SK-N-SH (cell line): ENCODE data around the gene MADD. TPM values are rescaled to one million over a fixed set of nuclear protein-coding genes. Genes with fewer than 3 reads are reported as not detected.
"Not testable (repeated sequence)": the region's sequence is repeated elsewhere in the genome, so short reads cannot be mapped to it uniquely, and the experiment has no call there.

Experiments used
- CTCF ChIA-PET: fragments of 300-600, 350-600 bp; formaldehyde crosslinking; extraction: SDS; loops from one replicate; lab custom pipeline; 2021; lab: Yijun Ruan, JAX
- POLR2A ChIA-PET: fragments of 350-600 bp; sonication (Branson Sonifier 250); formaldehyde crosslinking; extraction: SDS; loops from one replicate; lab custom pipeline; 2020; ENCODE audit warnings: antibody characterized with exemption, inconsistent platforms; lab: Yijun Ruan, JAX
- DNase-seq: peaks from one replicate; pipeline ENCODE4 v3.0.0; 2012
- H2AFZ ChIP-seq: fragments of 200-600 bp; sonication (generic); 2 replicates; pipeline ENCODE4 v1.8.1; 2016; ENCODE audit warnings: antibody characterized with exemption, mild to moderate bottlenecking, low read depth
- H3F3A ChIP-seq: fragments of 200-600 bp; sonication (generic); replicated peaks from 2 replicates; pipeline ENCODE3; 2016; ENCODE audit warnings: antibody characterized with exemption, mild to moderate bottlenecking; ENCODE audit not compliant: insufficient read depth
- H3K27ac ChIP-seq, 2 experiments: fragments of 200-500 bp in 1 of 2; fragments of 200-600 bp in 1 of 2; sonication (Bioruptor generic) in 1 of 2; sonication (generic), shearing (Covaris generic) in 1 of 2; 2 replicates each; pipeline versions ENCODE4 v1.5.1 to v1.6.1; 2014 to 2016; ENCODE audit warnings: low read depth in 2 of 2, inconsistent platforms in 1 of 2, low read length in 1 of 2, mild to moderate bottlenecking in 1 of 2, mixed read lengths in 1 of 2
- H3K27me3 ChIP-seq: fragments of 200-600 bp; sonication (generic), shearing (Covaris generic); 2 replicates; pipeline ENCODE4 v1.6.1; 2016; ENCODE audit warnings: mixed run types; ENCODE audit not compliant: insufficient read depth
- H3K36me3 ChIP-seq, 2 experiments: fragments of 200-500 bp in 1 of 2; fragments of 200-600 bp in 1 of 2; sonication (Bioruptor generic) in 1 of 2; sonication (generic) in 1 of 2; replicated peaks in 1 of 2; 2 replicates each; pipeline versions ENCODE3 to v1.5.1; 2014 to 2016; ENCODE audit warnings: low read length in 1 of 2, mild to moderate bottlenecking in 1 of 2; ENCODE audit not compliant: insufficient read depth in 2 of 2, control insufficient read depth in 1 of 2
- H3K4me1 ChIP-seq, 2 experiments: fragments of 200-500 bp in 1 of 2; fragments of 200-600 bp in 1 of 2; sonication (Bioruptor generic) in 1 of 2; sonication (generic), shearing (Covaris generic) in 1 of 2; 2 replicates each; pipeline versions ENCODE4 v1.5.1 to v1.6.1; 2014 to 2016; ENCODE audit warnings: low read depth in 1 of 2, low read length in 1 of 2, mixed run types in 1 of 2; ENCODE audit not compliant: insufficient read depth in 2 of 2, control insufficient read depth in 1 of 2
- H3K4me2 ChIP-seq: fragments of 200-600 bp; sonication (generic), shearing (Covaris generic); 2 replicates; pipeline ENCODE4 v1.6.1; 2017; ENCODE audit warnings: mixed run types
- H3K4me3 ChIP-seq, 2 experiments: fragments of 200-500 bp in 1 of 2; fragments of 200-600 bp in 1 of 2; sonication (Bioruptor generic) in 1 of 2; sonication (generic), shearing (Covaris generic) in 1 of 2; 2 replicates each; pipeline versions ENCODE4 v1.5.1 to v1.8.1; 2014 to 2016; ENCODE audit warnings: low read depth in 2 of 2, inconsistent platforms in 1 of 2, low read length in 1 of 2, mild to moderate bottlenecking in 1 of 2, mixed read lengths in 1 of 2, moderate library complexity in 1 of 2
- H3K79me2 ChIP-seq: fragments of 200-600 bp; sonication (generic); 2 replicates; pipeline ENCODE4 v1.8.1; 2017; ENCODE audit warnings: mild to moderate bottlenecking; ENCODE audit not compliant: insufficient read depth
- H3K9ac ChIP-seq: fragments of 200-600 bp; sonication (generic); 2 replicates; pipeline ENCODE4 v1.6.1; 2017; ENCODE audit warnings: mixed run types
- H3K9me2 ChIP-seq: fragments of 200-600 bp; sonication (generic); 2 replicates; pipeline ENCODE4 v1.6.1; 2017; ENCODE audit warnings: mixed run types
- H3K9me3 ChIP-seq: fragments of 200-600 bp; sonication (generic); 2 replicates; pipeline ENCODE4 v1.6.1; 2017; ENCODE audit warnings: mixed run types, mild to moderate bottlenecking, moderate library complexity
- H4K20me1 ChIP-seq: fragments of 200-600 bp; sonication (generic); 2 replicates; pipeline ENCODE4 v1.6.1; 2017; ENCODE audit warnings: mild to moderate bottlenecking, mixed run types; ENCODE audit not compliant: insufficient read depth
- FOXM1 ChIP-seq: IDR thresholded peaks from 2 replicates; pipeline ENCODE4 v1.4.0; 2012; ENCODE audit warnings: low read depth, mild to moderate bottlenecking
- NFIC ChIP-seq: IDR thresholded peaks from 2 replicates; pipeline ENCODE4 v1.4.0; 2012; ENCODE audit warnings: borderline replicate concordance
- RFX5 ChIP-seq: IDR thresholded peaks from 2 replicates; pipeline ENCODE4 v1.6.1; 2012; ENCODE audit warnings: mild to moderate bottlenecking, improper control_type of control experiment, low read length
- RXRA ChIP-seq: IDR thresholded peaks from 2 replicates; pipeline ENCODE4 v1.4.0; 2012; ENCODE audit warnings: low read depth, mild to moderate bottlenecking, borderline replicate concordance
- WGBS: methylation state at CpG from one replicate; pipeline ENCODE4 v1.1.6; 2017; ENCODE audit warnings: low lambda C conversion rate; 5-methylcytosine and 5-hydroxymethylcytosine counted together
- polyA plus RNA-seq, 3 experiments: library from polyadenylated mRNA; depleted of rRNA; stranded (reverse); fragments of >200 nt; gene quantifications; 2 replicates each; pipeline ENCODE4 v1.2.3, GENCODE V29; 2012

Gene MADD
- polyA plus RNA-seq, 1 of the 3 experiments (the other 2 are of a cell fraction) = 16.4 TPM

DNA sequence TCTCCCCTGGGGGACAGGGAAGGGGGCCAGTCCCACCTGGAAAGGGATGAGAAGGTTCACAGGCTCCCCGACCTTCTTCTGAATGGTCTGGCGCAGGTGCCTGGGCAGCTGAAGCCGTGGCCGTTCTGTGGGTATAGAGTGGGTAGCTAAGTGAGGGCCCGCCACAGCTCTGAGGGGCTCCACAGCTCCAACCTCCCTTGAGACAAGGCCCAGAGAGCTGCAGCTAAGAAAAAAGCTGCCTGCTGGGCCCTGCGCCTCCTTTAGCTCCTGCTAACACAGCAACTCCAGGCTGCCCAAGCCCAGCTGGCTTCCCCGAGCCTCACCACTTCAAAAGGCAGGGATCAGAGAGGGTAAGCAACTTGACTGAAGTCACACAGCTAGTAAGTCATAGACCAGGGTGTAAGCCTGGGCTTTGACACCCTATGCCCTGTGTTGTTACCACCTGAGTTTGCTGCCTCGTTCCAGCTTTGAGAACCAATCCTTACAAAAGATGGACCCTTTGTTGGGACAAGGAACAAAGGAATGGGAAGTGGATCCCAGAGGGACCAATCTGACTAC is 64.0 kb downstream of the MADD start:
- Histone ChIP-seq H2AFZ (no peak overlapping the region), H3K27me3 (no peaks in the 10 kb centered on the region), H3K79me2 (no peaks in the 10 kb centered on the region), H3K9me3 (no peaks in the 10 kb centered on the region), H4K20me1 (no peaks in the 10 kb centered on the region), H3K9me2 (no peaks in the 10 kb centered on the region), H3K27ac (no peak overlapping the region), H3K4me3 (no peak overlapping the region), H3K4me2 (no peak overlapping the region), H3K9ac (no peak overlapping the region), H3K4me1 (no peaks in the 10 kb centered on the region), H3F3A (no peaks in the 10 kb centered on the region), H3K36me3 (peaks cover 0 to 3% of the 10 kb centered on the region in 2 experiments)
- no peak for DNase-seq
- TF ChIP-seq FOXM1 = no peak
- TF ChIP-seq NFIC = no peak
- WGBS = 50% methylated on average over 1 of the region's 8 CpGs
- POLR2A ChIA-PET = no interaction called here
- CTCF ChIA-PET = interaction anchor here (0.9 to 1.1 kb wide), 3 partner anchors 19 to 21 kb away, joined by 3 read pairs; no protein-coding TSS in a partner anchor

DNA sequence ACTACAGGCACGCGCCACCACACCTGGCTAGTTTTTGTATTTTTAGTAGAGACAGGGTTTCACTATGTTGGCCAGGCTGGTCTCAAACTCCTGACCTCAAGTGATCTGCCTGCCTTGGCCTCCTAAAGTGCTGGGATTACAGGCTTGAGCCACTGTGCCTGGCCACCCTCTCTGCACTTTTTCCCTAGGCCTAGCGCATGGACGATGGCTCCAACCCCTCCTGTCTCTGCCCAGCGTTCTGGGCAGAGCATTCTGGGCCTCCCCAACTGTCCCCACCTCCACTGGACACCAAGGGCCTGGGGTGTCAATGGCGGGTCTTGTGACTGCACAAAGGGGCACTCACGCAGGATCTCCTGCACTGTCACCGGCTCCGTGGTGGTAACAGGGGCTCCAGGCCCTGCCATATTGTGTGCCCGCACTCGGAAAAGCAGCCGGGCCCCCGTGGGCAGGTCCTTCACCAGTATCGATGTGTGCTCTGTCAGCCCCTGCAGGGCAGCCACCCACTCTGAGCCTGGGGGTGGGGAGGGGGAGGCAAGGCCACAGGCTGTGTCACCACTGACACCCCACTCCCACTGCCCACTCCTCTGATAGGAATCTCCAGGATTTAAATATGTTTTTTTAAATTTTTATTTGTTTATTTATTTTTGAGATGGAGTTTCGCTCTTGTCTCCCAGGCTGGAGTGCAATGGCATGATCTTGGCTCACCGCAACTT is 64.9 kb downstream of the MADD start:
- H3K9me2 ChIP-seq, H3K27me3 ChIP-seq, H3K36me3 ChIP-seq, H3K4me3 ChIP-seq, H3K4me2 ChIP-seq, H3F3A ChIP-seq, H2AFZ ChIP-seq, H3K9ac ChIP-seq, H3K79me2 ChIP-seq, H4K20me1 ChIP-seq, H3K9me3 ChIP-seq, DNase-seq, H3K27ac ChIP-seq, POLR2A ChIA-PET, H3K4me1 ChIP-seq: not testable (repeated sequence)
- over 99% methylated on average over 8 of the region's 16 CpGs for WGBS
- CTCF ChIA-PET = interaction anchor here (1.0 to 1.5 kb wide), 3 partner anchors 20 to 76 kb away, joined by 3 to 4 read pairs (median 3); no protein-coding TSS in a partner anchor

DNA sequence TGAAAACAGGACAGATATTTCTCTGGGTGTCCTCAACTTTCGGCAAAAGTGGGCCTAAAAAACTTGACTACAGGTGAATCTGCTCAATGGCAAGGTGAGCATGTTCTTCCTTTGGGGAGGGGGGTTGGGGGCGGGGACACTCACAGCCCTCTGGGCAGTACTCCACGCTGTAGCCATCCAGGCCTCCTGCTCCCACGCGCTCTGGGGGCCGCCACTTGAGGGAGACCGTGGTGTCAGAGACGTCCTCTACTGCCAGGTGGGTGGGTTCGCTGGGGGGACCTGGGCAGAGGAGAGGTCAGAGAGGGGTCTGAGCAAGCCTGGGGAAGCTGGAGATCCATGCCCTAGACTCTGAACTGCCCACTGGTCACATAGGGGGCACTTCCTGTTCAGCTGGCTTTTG is 65.8 kb downstream of the MADD start:
- no peaks in the 10 kb centered on the region for H3K9me2 ChIP-seq
- no peak overlapping the region for H3K4me3 ChIP-seq
- no peak for DNase-seq
- no peaks in the 10 kb centered on the region for H3K36me3 ChIP-seq
- no peak overlapping the region for H3K27ac ChIP-seq
- no peak overlapping the region for H3K9ac ChIP-seq
- H3K27me3 ChIP-seq = no peaks in the 10 kb centered on the region
- H4K20me1 ChIP-seq = no peaks in the 10 kb centered on the region
- POLR2A ChIA-PET = no interaction called here
- H3K4me1 ChIP-seq = no peaks in the 10 kb centered on the region
- TF ChIP-seq RXRA (no peak), RFX5 (no peak)
- H3K79me2 ChIP-seq = no peaks in the 10 kb centered on the region
- WGBS = 89% methylated on average over 3 of the region's 9 CpGs
- CTCF ChIA-PET = interaction anchor here (1.3 to 1.5 kb wide), 3 partner anchors 19 to 76 kb away, joined by 3 to 4 read pairs (median 4); no protein-coding TSS in a partner anchor
- H3F3A ChIP-seq = no peaks in the 10 kb centered on the region
- H2AFZ ChIP-seq = no peak overlapping the region
- H3K9me3 ChIP-seq = no peaks in the 10 kb centered on the region
- H3K4me2 ChIP-seq = no peak overlapping the region
